Measurements from ENCODE around the gene PNLIPRP1.

Gene PNLIPRP1

GRCh38 chr10:116602648-116603400, 12.1 kb downstream of the PNLIPRP1 start:
- no peak for DNase-seq

GRCh38 chr10:116606061-116606483, 15.3 kb downstream of the PNLIPRP1 start:
- DNase-seq = no peak

GRCh38 chr10:116607336-116607735, 16.6 kb downstream of the PNLIPRP1 start:
- no peak for DNase-seq

GRCh38 chr10:116608686-116609594, 18.2 kb downstream of the PNLIPRP1 start:
- DNase-seq = no peak

- DNase-seq = no peak
Measured at GRCh38 chr10:116610443-116611152, 19.8 kb downstream of the PNLIPRP1 start.

GRCh38 chr10:116611153-116611545, 20.4 kb downstream of the PNLIPRP1 start:
- no peak for DNase-seq

GRCh38 chr10:116612107-116612769, 21.5 kb downstream of the PNLIPRP1 start:
- DNase-seq = no peak

- DNase-seq = no peak
Measured at GRCh38 chr10:116613471-116613870, 22.7 kb downstream of the PNLIPRP1 start.

GRCh38 chr10:116614796-116615195, 24.0 kb downstream of the PNLIPRP1 start:
- DNase-seq = no peak

- no peak for DNase-seq
Measured at GRCh38 chr10:116615199-116615776, 24.5 kb downstream of the PNLIPRP1 start.

GRCh38 chr10:116620423-116621400, 30.0 kb downstream of the PNLIPRP1 start, which contains the start of gene PNLIPRP2:
Gene PNLIPRP2 (plus strand): TSS chr10:116620953.
- no peak for DNase-seq

- DNase-seq = no peak
Measured at GRCh38 chr10:116621476-116621875, 30.7 kb downstream of the PNLIPRP1 start.

- no peak for DNase-seq
Measured at GRCh38 chr10:116621934-116622655, 31.3 kb downstream of the PNLIPRP1 start.

GRCh38 chr10:116625845-116626244, 35.1 kb downstream of the PNLIPRP1 start:
- DNase-seq = no peak

- no peak for DNase-seq
Measured at GRCh38 chr10:116626815-116627214, 36.1 kb downstream of the PNLIPRP1 start.

- DNase-seq = no peak
Measured at GRCh38 chr10:116627386-116627933, 36.7 kb downstream of the PNLIPRP1 start.

GRCh38 chr10:116629340-116629739, 38.6 kb downstream of the PNLIPRP1 start:
- DNase-seq = no peak

- DNase-seq = no peak
Measured at GRCh38 chr10:116630020-116630419, 39.3 kb downstream of the PNLIPRP1 start.

GRCh38 chr10:116631871-116632295, 41.1 kb downstream of the PNLIPRP1 start:
- DNase-seq = no peak
